CD8-positive, alpha-beta memory T cell (primary cell): ENCODE results near the gene ZNF750. TPM values are rescaled to one million over a fixed set of nuclear protein-coding genes. Genes with fewer than 3 reads are reported as not detected.

Experiments used
- CTCF ChIA-PET: fragments of 350-600 bp; sonication (Branson Sonifier 250); formaldehyde crosslinking; loops from one replicate; lab custom pipeline; 2021; ENCODE audit warnings: antibody characterized with exemption; lab: Charles Lee
- POLR2A ChIA-PET: fragments of 350-600 bp; sonication (Branson Sonifier 250); formaldehyde crosslinking; loops from one replicate; lab custom pipeline; 2021; ENCODE audit warnings: antibody characterized with exemption; lab: Charles Lee
- DNase-seq, 5 donors: peaks; one replicate each; pipeline versions ENCODE4 v3.0.0 to v3.0.0-alpha.2; 2020 to 2022; ENCODE audit warnings: mixed read lengths in 1 of 5
- H3K27ac ChIP-seq: one replicate; pipeline ENCODE4 v1.7.0; 2013; ENCODE audit warnings: low read depth, mild to moderate bottlenecking, low read length, moderate library complexity
- H3K27me3 ChIP-seq: 2 replicates; pipeline ENCODE4 v1.7.0; 2013; ENCODE audit warnings: low read length, mild to moderate bottlenecking; ENCODE audit not compliant: insufficient read depth, poor library complexity, severe bottlenecking
- H3K36me3 ChIP-seq: 2 replicates; pipeline ENCODE4 v1.7.0; 2013; ENCODE audit warnings: mild to moderate bottlenecking, low read length, moderate library complexity; ENCODE audit not compliant: insufficient read depth
- H3K4me1 ChIP-seq: 2 replicates; pipeline ENCODE4 v1.7.0; 2013; ENCODE audit warnings: mild to moderate bottlenecking, low read length, moderate library complexity; ENCODE audit not compliant: insufficient read depth
- H3K4me3 ChIP-seq: 2 replicates; pipeline ENCODE4 v1.7.0; 2013; ENCODE audit warnings: mild to moderate bottlenecking, low read length
- H3K9me3 ChIP-seq: 2 replicates; pipeline ENCODE4 v1.7.0; 2013; ENCODE audit warnings: mild to moderate bottlenecking, low read length
- H3K27ac Mint-ChIP-seq, 8 donors: one replicate each; pipeline ENCODE4 v1.8.0; 2020 to 2021; ENCODE audit warnings: mixed read lengths in 8 of 8, mild to moderate bottlenecking in 6 of 8, inconsistent platforms in 3 of 8, moderate library complexity in 3 of 8
- H3K27me3 Mint-ChIP-seq, 2 donors: one replicate each; pipeline ENCODE4 v1.8.0; 2020 to 2021; ENCODE audit warnings: mixed read lengths in 2 of 2, mild to moderate bottlenecking in 1 of 2, moderate library complexity in 1 of 2
- H3K36me3 Mint-ChIP-seq, 3 donors: one replicate each; pipeline ENCODE4 v1.8.0; 2020 to 2021; ENCODE audit warnings: mixed read lengths in 3 of 3, inconsistent platforms in 1 of 3, mild to moderate bottlenecking in 1 of 3
- H3K4me1 Mint-ChIP-seq, 3 donors: one replicate each; pipeline ENCODE4 v1.8.0; 2020 to 2021; ENCODE audit warnings: mixed read lengths in 3 of 3, inconsistent platforms in 1 of 3, mild to moderate bottlenecking in 1 of 3
- H3K4me3 Mint-ChIP-seq, 7 donors: one replicate each; pipeline ENCODE4 v1.8.0; 2020 to 2021; ENCODE audit warnings: mixed read lengths in 7 of 7, mild to moderate bottlenecking in 6 of 7, moderate library complexity in 4 of 7, inconsistent platforms in 2 of 7
- H3K9me3 Mint-ChIP-seq, 5 donors: one replicate each; pipeline ENCODE4 v1.8.0; 2020 to 2022; ENCODE audit warnings: mixed read lengths in 5 of 5, mild to moderate bottlenecking in 3 of 5, moderate library complexity in 2 of 5, inconsistent platforms in 1 of 5
- polyA plus RNA-seq: library from polyadenylated mRNA; unstranded; fragments of 300-500 nt; fragmentation: Illumina TruSeq; gene quantifications from one replicate; pipeline ENCODE4 v1.2.3, GENCODE V29; 2021
- total RNA-seq, 2 experiments: library from RNA; stranded (reverse); gene quantifications; one replicate each; pipeline ENCODE4 v1.2.3, GENCODE V29; 2021

The ZNF750 gene
- total and polyA plus RNA-seq, 3 experiments from 2014 or later = not detected

DNA sequence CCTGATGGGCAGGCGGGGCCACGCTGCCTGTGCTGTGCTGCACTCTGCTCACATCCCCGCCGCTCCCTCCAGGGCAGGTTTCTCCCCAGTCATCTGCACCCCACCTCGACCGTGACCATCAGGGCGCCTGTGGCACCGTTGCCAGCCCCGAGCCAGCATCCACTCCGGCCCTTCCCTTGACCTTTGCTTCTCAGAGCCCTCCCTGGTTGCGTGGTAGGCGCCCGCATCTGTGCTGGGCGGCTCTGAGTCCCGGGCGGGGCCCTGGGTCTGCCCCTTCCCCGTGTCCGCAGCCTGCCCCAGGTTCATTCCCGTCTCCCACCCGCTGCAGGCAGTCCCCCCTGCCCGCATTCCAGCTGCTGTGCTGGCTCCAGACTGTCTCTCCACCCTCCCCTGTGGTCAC, 33.2 kb downstream of the ZNF750 start:
- H3K36me3 Mint-ChIP-seq = peaks cover 0 to 60% (median 12%) of the 10 kb centered on the region in 3 donors

DNA sequence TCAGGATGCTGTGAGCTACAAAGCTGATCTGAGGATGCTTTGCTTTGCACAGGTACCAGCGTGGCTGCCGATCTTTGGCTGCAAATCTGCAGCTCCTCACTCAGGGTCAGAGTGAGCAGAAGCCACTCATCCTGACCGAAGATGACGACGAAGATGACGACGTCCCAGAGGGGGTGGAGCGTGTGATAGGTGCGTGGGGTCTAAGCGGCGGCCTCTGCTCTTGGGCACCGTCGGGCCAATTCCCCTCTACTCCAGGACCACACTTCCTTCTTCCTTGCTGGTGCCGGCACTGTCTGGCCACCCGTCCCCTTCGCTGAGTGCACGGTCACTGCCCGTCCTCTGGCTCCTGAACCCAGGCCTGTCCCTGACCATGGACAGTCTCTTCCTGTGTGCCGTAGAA, 34.0 kb downstream of the ZNF750 start:
- Histone ChIP-seq H3K9me3 (no peaks in the 10 kb centered on the region), H3K27ac (no peak overlapping the region), H3K27me3 (no peaks in the 10 kb centered on the region), H3K36me3 (peaks cover 4% of the 10 kb centered on the region), H3K4me1 (no peaks in the 10 kb centered on the region), H3K4me3 (no peak overlapping the region)
- Mint-ChIP-seq H3K36me3 (peaks cover 4 to 58% (median 16%) of the 10 kb centered on the region in 3 donors), H3K4me1 (peaks cover 8 to 18% (median 10%) of the 10 kb centered on the region in 3 donors), H3K27me3 (no peaks in the 10 kb centered on the region), H3K4me3 (no peak overlapping the region), H3K27ac (no peak overlapping the region), H3K9me3 (peaks cover 0 to 3% (median 0%) of the 10 kb centered on the region in 5 donors)
- POLR2A ChIA-PET = no interaction called here
- no peak for DNase-seq
- CTCF ChIA-PET = no interaction called here

More for the DNA sequence above, 33.2 kb downstream of the ZNF750 start:
- H3K4me3 ChIP-seq = no peak overlapping the region
- no peaks in the 10 kb centered on the region for H3K9me3 Mint-ChIP-seq
- peaks cover 4 to 13% (median 7%) of the 10 kb centered on the region in 3 donors for H3K4me1 Mint-ChIP-seq
- ChIA-PET POLR2A (no interaction called here), CTCF (no interaction called here)
- no peaks in the 10 kb centered on the region for H3K27me3 Mint-ChIP-seq
- no peak overlapping the region for H3K27ac Mint-ChIP-seq
- no peaks in the 10 kb centered on the region for H3K9me3 ChIP-seq
- DNase-seq = no peak
- no peaks in the 10 kb centered on the region for H3K4me1 ChIP-seq
- no peaks in the 10 kb centered on the region for H3K27me3 ChIP-seq
- H3K36me3 ChIP-seq = peaks cover 4% of the 10 kb centered on the region
- no peak overlapping the region for H3K4me3 Mint-ChIP-seq
- H3K27ac ChIP-seq = no peak overlapping the region

DNA sequence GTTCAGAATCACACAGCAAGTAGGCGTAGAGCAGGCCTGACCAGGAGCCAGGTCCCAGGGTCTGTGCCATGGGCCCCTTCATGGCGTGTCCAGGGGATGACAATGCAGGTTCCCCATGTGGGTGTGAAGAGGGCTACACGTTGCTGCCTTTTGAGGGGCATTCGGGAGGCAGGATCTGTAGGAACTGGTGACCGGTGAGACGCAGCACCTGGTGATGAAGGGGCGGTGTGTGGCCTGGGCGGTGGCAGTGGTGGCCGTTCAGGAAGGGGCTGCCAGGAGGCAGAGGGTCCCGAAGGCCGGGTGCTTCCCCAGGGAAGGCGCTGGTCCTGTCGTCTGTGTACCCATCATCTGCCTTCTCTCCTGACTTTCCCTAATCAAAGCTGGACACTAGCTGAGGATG, 34.6 kb downstream of the ZNF750 start:
- Mint-ChIP-seq H3K4me3 (no peak overlapping the region), H3K4me1 (peaks cover 8 to 18% (median 10%) of the 10 kb centered on the region in 3 donors), H3K27ac (no peak overlapping the region), H3K27me3 (no peaks in the 10 kb centered on the region), H3K9me3 (peaks cover 0 to 3% (median 0%) of the 10 kb centered on the region in 5 donors), H3K36me3 (peaks cover 4 to 58% (median 13%) of the 10 kb centered on the region in 3 donors)
- Histone ChIP-seq H3K36me3 (peaks cover 4% of the 10 kb centered on the region), H3K27me3 (no peaks in the 10 kb centered on the region), H3K27ac (no peak overlapping the region), H3K4me1 (no peaks in the 10 kb centered on the region), H3K9me3 (no peaks in the 10 kb centered on the region), H3K4me3 (no peak overlapping the region)
- DNase-seq = no peak
- ChIA-PET POLR2A (no interaction called here), CTCF (no interaction called here)

DNA sequence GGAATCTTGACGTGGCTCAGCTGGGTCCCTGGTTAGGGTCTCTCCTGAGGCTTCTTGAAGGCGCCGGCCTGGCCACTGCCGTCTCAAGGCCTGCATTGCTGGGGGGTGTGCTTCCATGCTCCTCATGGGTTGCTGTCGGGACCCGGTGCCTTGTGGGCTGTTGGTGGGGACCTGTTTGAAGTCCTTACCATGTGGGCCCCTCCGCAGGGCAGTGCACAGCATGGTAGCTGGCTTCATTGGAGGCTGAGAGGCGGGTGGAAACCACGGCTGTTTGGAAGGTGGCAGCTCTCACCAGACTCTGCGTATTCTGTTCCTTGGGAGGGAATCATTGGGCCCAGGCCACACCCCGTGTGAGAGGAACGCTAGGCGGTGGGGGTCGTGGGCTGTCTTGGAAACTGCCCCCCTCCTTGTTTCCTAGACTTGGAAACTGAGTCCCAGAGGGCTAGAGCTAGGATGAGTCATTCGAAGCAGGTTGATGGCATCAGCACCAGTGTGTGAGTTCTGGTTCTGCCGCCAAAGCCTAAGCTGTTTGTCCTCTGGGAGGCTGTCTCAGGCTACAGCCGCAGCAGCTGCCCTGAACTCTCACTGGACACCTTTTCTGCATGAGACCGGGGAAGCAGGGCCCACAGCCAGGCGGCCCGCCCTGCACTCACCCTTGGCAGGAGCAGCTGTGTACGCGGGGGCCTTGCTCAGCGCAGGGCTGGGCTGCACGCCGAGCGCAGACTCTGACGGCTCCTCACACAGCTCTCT, 35.2 kb downstream of the ZNF750 start:
- CTCF ChIA-PET = no interaction called here
- Histone ChIP-seq H3K4me1 (no peaks in the 10 kb centered on the region), H3K36me3 (peaks cover 4% of the 10 kb centered on the region)

DNA sequence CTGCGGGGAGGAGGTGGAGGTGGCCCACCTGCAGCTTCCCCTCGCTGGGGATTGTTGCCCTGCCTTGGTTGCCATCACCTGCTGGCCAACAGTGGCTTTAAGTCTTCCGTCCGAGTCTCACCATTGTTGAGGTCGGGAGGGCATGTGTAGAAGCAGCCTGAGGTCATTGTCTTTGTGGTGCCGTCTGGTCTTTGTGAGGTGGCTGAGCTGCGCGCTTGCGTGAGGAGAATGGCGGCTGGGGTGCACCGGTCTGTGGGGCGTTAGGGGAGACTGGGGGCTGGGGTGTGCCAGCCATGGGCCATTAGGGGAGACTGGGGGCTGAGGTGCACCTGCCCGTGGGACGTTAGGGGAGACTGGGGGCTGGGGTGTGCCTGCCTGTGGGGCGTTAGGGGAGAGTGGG, 36.2 kb downstream of the ZNF750 start:
- H3K4me3 Mint-ChIP-seq = no peak overlapping the region
- POLR2A ChIA-PET = no interaction called here

More for the DNA sequence above, 35.2 kb downstream of the ZNF750 start:
- no peak overlapping the region for H3K27ac ChIP-seq
- H3K4me3 Mint-ChIP-seq = no peak overlapping the region
- POLR2A ChIA-PET = no interaction called here
- peaks cover 4 to 58% (median 16%) of the 10 kb centered on the region in 3 donors for H3K36me3 Mint-ChIP-seq
- peaks cover 8 to 18% (median 10%) of the 10 kb centered on the region in 3 donors for H3K4me1 Mint-ChIP-seq
- H3K27ac Mint-ChIP-seq = no peak overlapping the region
- H3K27me3 ChIP-seq = no peaks in the 10 kb centered on the region
- no peaks in the 10 kb centered on the region for H3K9me3 ChIP-seq
- DNase-seq = no peak
- no peak overlapping the region for H3K4me3 ChIP-seq
- peaks cover 0 to 3% (median 0%) of the 10 kb centered on the region in 5 donors for H3K9me3 Mint-ChIP-seq
- no peaks in the 10 kb centered on the region for H3K27me3 Mint-ChIP-seq

DNA sequence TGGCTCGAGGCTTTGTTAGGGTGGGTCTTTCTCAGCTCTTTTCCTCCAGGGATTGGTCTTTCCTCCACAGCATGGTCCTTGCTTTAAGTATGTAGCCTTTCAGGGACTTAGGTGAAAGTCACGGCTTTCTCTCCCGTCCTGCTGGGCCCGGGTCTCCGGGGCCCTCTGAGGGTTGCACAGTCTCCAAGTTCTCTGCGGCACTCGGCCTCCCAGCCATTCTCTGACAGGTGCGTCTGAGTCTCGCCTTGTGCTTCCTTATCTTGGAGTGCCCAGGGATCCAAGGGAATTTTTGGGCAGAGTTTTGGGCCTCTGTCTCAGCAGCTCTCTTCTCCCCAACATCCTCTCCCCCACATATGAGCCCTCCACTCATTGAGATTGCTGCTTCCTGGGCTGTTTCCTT, 36.6 kb downstream of the ZNF750 start:
- Mint-ChIP-seq H3K27ac (peak overlapping the region in 2 of 8 donors; percentile 9 to 80), H3K4me3 (no peak overlapping the region), H3K4me1 (peaks cover 8 to 18% (median 10%) of the 10 kb centered on the region in 3 donors), H3K36me3 (peaks cover 4 to 60% (median 16%) of the 10 kb centered on the region in 3 donors), H3K27me3 (no peaks in the 10 kb centered on the region), H3K9me3 (peaks cover 0 to 3% (median 0%) of the 10 kb centered on the region in 5 donors)
- no peak for DNase-seq
- ChIA-PET CTCF (no interaction called here), POLR2A (no interaction called here)
- no peak overlapping the region for H3K4me3 ChIP-seq
- H3K27me3 ChIP-seq = no peaks in the 10 kb centered on the region
- H3K4me1 ChIP-seq = no peaks in the 10 kb centered on the region
- H3K27ac ChIP-seq = no peak overlapping the region
- H3K9me3 ChIP-seq = no peaks in the 10 kb centered on the region
- peaks cover 4% of the 10 kb centered on the region for H3K36me3 ChIP-seq

More for the DNA sequence above, 36.2 kb downstream of the ZNF750 start:
- CTCF ChIA-PET = no interaction called here
- peak overlapping the region in 1 of 8 donors; percentile 9 for H3K27ac Mint-ChIP-seq
- no peaks in the 10 kb centered on the region for H3K4me1 ChIP-seq
- H3K27ac ChIP-seq = no peak overlapping the region
- H3K36me3 ChIP-seq = peaks cover 4% of the 10 kb centered on the region
- no peaks in the 10 kb centered on the region for H3K27me3 Mint-ChIP-seq
- no peak overlapping the region for H3K4me3 ChIP-seq
- no peaks in the 10 kb centered on the region for H3K27me3 ChIP-seq
- H3K9me3 ChIP-seq = no peaks in the 10 kb centered on the region
- peaks cover 8 to 18% (median 10%) of the 10 kb centered on the region in 3 donors for H3K4me1 Mint-ChIP-seq
- H3K36me3 Mint-ChIP-seq = peaks cover 4 to 59% (median 16%) of the 10 kb centered on the region in 3 donors
- H3K9me3 Mint-ChIP-seq = peaks cover 0 to 3% (median 0%) of the 10 kb centered on the region in 5 donors
- no peak for DNase-seq

DNA sequence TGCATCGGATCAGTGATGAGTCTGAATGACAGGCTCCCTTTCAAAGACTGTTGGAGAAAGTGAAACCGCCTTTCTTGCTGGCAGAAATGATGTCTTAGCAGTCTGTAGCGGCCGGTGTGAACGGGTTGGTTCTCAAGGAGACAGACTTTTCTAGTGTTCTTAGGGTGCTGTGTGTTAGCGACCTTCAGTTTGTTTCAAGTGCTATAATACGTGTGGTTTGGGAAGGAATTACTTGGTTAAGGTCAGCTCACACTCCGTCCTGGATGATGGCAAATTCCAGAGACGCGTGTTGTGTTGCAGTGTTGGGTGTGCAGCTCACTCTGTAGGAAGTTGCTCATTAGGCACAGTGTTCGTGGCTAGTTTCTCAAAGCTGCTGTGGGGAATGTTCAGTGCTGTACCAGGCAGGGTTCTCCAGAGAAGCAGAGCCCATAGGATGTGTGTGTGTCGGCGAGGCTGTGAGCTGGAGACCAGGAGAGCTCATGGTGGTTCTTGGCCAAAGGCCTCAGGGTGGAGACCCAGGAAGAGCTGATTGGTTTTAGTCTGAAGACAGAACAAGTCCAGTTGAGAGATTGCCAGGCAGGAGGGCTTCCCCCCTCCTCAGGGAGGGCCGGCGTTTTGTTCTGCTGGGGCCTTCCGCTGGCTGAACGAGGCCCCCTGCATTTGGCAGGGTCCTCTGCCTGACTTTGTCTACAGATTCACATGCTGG, 37.6 kb downstream of the ZNF750 start:
- Histone ChIP-seq H3K27me3 (no peaks in the 10 kb centered on the region), H3K27ac (no peak overlapping the region), H3K9me3 (no peaks in the 10 kb centered on the region), H3K4me3 (no peak overlapping the region), H3K36me3 (peaks cover 4% of the 10 kb centered on the region), H3K4me1 (no peaks in the 10 kb centered on the region)
- H3K36me3 Mint-ChIP-seq = peaks cover 4 to 53% (median 13%) of the 10 kb centered on the region in 3 donors
- CTCF ChIA-PET = interaction anchor here (0.6 kb wide), 1 partner anchor 368 kb away, joined by 3 read pairs; no protein-coding TSS in a partner anchor
- no peak for DNase-seq
- peak overlapping the region in 3 of 8 donors; percentile 2 to 78 (median 26) for H3K27ac Mint-ChIP-seq
- no peak overlapping the region for H3K4me3 Mint-ChIP-seq
- no peaks in the 10 kb centered on the region for H3K27me3 Mint-ChIP-seq
- peaks cover 0 to 3% (median 0%) of the 10 kb centered on the region in 5 donors for H3K9me3 Mint-ChIP-seq
- POLR2A ChIA-PET = interaction anchor here (0.6 kb wide), 1 partner anchor 41 kb away, joined by 4 read pairs; no protein-coding TSS in a partner anchor
- H3K4me1 Mint-ChIP-seq = peaks cover 8 to 18% (median 10%) of the 10 kb centered on the region in 3 donors
